GM21360 (cell line): Measurements from ENCODE around the gene PPARA.
"Not testable (repeated sequence)": the region's sequence is repeated elsewhere in the genome, so short reads cannot be mapped to it uniquely, and the experiment has no call there.

Experiments
- ATAC-seq: cut with Tn5 transposase; IDR thresholded peaks from one replicate; pipeline ENCODE4 v1.9.1; 2021; ENCODE audit warnings: mild to moderate bottlenecking, moderate library complexity; ENCODE audit not compliant: unreplicated experiment

The PPARA gene

GRCh38 chr22:46240073-46240472 lies 89.7 kb downstream of the PPARA start:
- no peak for ATAC-seq

- ATAC-seq = no peak
These were observed 90.2 kb downstream of the PPARA start for GRCh38 chr22:46240506-46240905.

DNA sequence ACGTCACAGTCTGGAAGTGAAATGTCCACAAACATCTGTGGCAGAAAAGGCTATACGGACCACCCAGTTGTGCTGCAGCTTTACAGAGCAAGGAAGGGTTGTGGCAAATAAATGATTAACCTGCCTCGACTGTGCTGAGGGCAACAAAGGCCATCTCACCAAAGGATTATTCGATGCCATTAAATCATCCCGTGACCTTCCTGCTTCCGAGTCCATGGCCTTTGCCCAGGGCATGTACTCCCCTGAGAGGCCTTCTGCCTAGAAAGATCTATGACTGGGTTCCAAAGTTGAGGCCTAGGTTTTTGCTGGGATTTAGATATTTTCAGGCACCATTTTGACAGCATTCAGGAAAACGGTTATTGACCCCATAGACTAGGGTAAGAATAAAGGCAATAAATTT lies 90.6 kb downstream of the PPARA start:
- ATAC-seq = no peak

DNA sequence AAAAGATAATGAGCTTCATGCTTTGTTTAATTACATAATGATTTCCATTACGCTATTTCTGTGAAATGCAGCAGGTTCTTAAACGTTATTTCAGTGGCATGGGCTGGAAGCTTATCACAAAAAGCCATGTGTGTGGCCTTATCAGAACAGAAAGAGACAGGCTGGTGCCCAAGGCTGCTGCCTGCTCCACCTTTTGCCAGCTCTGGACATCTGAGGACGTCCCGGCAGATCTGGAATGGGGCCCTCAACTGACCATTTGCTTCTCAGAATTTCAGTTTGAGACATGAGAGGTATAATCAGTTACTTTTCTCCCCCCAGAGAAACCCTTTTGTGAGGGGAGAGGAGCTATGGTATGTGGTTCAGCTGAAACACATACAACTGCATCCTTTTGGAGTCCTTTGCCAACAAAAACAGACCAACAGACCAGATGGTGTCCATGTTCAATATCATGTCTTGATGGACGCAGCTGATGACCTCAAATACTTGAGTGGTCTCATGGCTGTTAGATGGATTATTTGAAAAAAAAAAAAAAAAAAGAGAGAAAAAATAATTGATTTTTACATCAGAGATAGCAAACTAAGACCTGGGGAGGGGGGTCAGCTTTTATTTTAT lies 91.2 kb downstream of the PPARA start:
- no peak for ATAC-seq

DNA sequence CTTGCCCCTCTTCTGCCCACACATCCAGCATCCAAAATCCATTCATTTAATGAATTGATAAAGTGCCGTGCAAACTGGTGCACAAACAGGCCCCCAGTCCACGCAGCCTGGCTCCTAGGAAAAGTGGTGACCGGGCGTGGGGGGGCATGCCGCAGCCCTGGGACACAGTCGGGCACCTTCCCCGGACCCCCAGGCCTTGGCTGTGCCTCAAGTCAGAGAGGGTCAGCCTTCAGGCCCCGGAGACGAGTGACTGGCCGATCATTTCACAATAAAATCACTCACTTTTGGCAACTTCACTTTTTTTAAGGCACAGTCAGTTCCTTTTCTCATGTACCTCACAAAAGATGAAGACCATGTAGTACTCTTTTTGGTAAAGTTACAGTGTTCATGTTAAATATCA lies 91.8 kb downstream of the PPARA start:
- no peak for ATAC-seq

- ATAC-seq = no peak
These were observed 94.4 kb downstream of the PPARA start for GRCh38 chr22:46244771-46245170.

GRCh38 chr22:46245511-46245910 lies 95.2 kb downstream of the PPARA start:
- no peak for ATAC-seq

DNA sequence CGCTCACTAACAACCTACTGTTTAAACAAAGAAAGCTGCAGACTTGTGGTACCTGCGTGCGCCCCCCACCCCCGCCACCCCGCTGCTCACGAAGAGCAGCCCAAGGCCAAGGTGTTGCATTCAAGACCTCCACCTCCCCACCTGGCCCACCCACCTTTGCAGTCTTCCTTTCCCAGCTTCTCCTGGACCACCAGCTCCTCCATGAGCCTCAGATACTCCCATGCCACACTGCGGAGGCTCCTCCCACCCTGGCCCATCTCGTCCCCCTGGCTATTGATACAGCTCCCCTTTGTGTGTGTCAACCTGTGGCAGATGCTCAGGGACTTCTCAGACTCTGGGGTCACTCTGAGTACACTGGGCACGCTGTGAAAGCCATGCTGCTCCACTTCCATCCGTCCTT lies 95.9 kb downstream of the PPARA start:
- ATAC-seq = no peak

- ATAC-seq = no peak
These were observed 97.2 kb downstream of the PPARA start for GRCh38 chr22:46247443-46247975.

DNA sequence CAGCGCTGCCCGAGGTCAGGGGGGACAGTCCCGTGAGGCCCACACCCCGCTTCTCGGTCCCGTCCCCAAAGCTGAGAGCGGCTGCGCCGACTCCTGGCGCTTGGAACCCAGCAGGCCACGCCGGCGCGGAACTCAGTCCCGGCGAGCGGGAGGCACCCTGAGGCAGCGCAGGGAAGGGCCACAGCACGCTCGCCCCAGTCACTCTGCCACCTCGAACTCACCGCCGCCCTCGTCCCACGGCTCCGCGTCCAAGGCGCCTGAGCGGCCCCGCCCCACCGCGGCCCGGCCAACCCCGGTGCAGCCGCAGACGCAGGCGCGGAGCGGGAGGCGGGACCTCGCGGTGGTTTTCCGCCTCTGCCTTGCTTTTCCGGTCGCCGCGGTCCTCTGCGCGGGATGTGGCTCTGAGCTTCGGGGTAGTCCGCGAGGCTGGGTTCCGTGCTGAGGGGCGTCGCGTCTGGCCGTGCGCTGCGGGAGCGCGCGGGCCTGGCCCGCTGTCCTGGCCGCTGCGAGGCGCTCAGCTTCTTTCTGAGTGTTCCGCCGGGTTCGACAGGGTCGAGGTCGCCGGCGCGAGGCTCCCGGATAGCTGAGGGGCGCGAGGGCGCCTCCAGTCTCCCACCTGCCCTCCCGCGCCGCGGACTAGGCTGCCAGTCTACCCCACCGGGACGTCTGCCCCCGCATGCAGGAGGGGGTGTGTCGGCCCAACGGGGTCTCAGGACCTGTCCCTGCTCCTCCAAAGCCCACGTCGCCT lies 99.9 kb downstream of the PPARA start, which contains the start of gene CDPF1:
CDPF1 (minus strand) TSS at position 259 of the 748 bp plus-strand sequence. CDS start 2,009 bp downstream, outside the sequence.
- peak; percentile 76 for ATAC-seq

DNA sequence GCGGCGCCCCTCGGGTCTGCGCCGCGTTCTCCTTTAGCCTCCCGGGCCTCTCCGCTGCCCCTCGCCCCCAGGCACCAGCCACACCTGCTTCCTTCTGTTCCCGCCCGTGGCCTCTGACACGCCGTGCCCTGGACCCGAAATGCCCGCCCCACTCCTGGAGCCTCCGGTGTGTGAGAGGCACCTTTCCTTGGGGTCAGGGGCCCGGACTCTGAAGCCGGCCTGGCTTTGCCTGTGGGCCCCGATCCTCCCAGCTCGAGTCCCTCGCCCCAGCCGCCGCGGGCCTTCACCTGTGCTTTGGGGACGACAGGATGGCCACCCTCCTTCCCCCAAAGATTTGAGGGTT lies 100.4 kb downstream of the PPARA start:
- ATAC-seq = no peak

GRCh38 chr22:46251266-46251665 lies 100.9 kb downstream of the PPARA start:
- no peak for ATAC-seq

DNA sequence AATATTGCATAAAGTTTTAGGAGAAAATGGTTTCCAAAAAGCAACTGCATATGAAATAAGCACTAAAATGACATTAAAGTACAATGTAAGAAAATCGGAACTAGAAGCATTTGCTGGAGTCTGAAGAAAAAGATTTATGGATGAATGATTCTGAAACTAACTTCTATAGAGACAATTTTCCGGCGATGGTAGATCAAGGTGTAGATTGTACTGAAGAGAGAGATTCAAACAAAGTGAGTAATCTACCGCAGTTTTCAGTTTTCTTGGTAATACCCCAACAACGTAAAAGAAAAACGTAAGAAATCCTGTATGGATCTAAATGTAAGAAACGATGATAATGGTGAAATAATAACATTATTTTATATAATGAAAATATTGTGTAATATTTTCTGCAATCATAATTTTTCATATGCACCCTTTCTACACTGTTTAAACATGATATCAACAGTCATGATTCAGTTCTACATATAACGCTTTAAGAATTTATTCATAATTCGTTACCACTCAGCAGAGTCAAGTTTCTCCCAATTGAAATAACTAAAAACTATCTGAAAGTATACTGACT lies 101.6 kb downstream of the PPARA start:
- ATAC-seq = no peak

- ATAC-seq = no peak
These were observed 106.1 kb downstream of the PPARA start for GRCh38 chr22:46256358-46256958.

DNA sequence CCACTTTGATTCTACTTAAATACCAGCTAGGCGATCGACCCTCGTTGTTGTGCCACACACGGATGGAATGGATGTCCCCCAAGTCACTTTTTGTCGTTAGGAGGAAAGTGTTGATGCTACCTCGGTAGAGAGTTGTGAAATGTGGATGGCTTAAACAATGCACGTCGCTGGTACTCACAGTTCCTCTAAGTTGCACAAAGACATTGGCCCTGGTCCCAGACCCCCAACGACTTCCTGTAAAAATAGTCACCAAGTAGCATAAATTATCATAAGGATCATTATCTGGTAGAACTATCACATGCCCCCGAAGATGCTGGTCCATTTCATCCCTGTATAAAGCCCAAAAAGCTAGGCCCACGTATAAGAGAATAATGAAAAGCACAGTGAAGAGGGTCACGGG lies 109.0 kb downstream of the PPARA start:
- no peak for ATAC-seq

DNA sequence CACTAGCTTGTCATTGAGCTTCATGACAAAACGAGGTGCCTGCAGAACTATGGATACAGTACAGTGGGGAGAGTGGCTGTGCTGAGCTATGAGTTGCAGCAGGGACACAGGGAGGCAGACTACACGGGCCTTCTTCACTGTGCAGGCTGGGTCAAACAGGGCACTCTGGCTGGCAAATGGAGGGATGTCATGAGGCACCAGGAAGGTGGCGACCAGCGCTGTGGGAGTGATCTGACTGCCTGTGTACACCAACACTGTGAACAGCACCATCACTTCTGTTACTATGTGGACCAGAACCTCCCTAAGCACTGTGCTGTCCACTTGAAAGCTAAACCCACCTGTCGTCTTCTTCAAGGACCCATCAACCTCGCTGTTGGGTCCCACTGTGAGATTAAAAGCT lies 109.7 kb downstream of the PPARA start:
- ATAC-seq = no peak

GRCh38 chr22:46262449-46263215 lies 112.3 kb downstream of the PPARA start:
- ATAC-seq = no peak

GRCh38 chr22:46263216-46263590 lies 112.9 kb downstream of the PPARA start, which contains the start of gene PKDREJ:
TSS of gene PKDREJ (minus strand) at chr22:46263343. CDS start at chr22:46263322, 21 bp downstream.
- no peak for ATAC-seq

DNA sequence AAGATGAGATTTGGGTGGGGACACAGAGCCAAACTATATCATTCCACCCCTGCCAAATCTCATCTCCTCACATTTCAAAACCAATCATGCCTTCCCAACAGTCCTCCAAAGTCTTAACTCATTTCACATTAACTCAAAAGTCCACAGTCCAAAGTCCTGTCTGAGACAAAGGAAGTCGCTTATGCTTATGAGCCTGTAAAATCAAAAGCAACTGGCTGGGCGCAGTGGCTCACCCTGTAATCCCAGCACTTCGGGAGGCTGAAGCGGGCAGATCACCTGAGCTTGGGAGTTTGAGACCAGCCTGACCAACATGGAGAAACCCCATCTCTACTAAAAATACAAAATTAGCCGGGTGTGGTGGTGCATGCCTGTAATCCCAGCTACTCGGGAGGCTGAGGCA lies 114.2 kb downstream of the PPARA start:
- not testable (repeated sequence) for ATAC-seq

GRCh38 chr22:46265627-46266026 lies 115.3 kb downstream of the PPARA start:
- not testable (repeated sequence) for ATAC-seq
